ENCODE measurements around the gene B3GNT5.

B3GNT5 gene

GRCh38 chr3:183309276-183309675, 56.2 kb downstream of the B3GNT5 start:
- DNase-seq (ENCODE audit: low spot score in 2 of 2) (no peak), ATAC-seq (no peak)
- Mint-ChIP-seq H3K36me3 (peaks cover 8% of the 10 kb centered on the region), H3K4me1 (peaks cover 19% of the 10 kb centered on the region), H3K4me3 (no peak overlapping the region), H3K9me3 (no peaks in the 10 kb centered on the region), H3K27ac (no peak overlapping the region)

DNA sequence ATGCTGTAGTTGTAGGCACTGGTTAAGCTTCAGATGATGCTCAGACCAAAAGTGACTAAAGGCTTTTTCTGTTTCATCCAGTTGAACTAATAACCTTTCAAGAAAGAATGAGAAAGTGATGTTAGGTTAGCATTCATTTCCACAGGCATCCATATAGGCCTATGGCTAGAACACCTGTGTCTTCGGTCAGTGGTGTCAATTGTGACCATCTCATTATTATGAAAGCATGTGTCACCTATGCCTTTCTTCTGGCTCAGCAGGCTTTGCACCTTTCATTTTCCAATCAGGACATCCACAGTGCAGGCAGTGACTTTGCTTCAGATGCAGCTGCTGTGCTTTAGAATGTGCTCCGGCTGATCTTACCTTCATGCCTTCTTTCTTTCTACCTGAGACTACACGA, 57.9 kb downstream of the B3GNT5 start:
- Mint-ChIP-seq H3K4me3 (no peak overlapping the region), H3K27ac (no peak overlapping the region), H3K36me3 (peaks cover 13% of the 10 kb centered on the region), H3K4me1 (peaks cover 19% of the 10 kb centered on the region), H3K9me3 (no peaks in the 10 kb centered on the region)
- ATAC-seq (no peak), DNase-seq (ENCODE audit: low spot score in 2 of 2) (no peak)

DNA sequence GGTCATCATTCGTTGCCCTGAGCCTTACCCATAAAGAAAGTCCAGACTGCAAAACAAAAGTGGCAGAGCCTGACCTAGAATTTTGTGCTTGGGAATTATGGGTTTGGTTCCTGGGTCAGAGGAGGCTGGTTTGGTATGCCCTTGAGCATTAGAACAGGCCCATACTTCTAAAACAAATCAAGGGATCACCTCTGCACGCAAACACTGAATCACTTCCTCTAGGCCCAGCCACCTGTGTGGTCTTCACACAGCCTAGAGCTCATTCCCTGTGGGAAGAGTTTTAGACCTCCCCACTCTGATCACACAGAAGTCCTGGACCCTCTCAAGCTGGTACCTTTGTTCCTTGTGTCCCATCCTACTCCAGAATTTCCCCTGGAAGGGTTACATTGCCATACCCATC, 59.4 kb downstream of the B3GNT5 start:
- Mint-ChIP-seq H3K4me3 (no peak overlapping the region), H3K4me1 (peaks cover 6% of the 10 kb centered on the region), H3K27ac (peak overlapping the region; percentile 73), H3K36me3 (peaks cover 20% of the 10 kb centered on the region), H3K9me3 (no peaks in the 10 kb centered on the region)
- DNase-seq (ENCODE audit: low spot score in 2 of 2), result no peak
- no peak for ATAC-seq

- Mint-ChIP-seq H3K4me1 (no peaks in the 10 kb centered on the region), H3K9me3 (no peaks in the 10 kb centered on the region), H3K27ac (peak overlapping the region; percentile 73)
These were observed 60.3 kb downstream of the B3GNT5 start for GRCh38 chr3:183313351-183313750.

DNA sequence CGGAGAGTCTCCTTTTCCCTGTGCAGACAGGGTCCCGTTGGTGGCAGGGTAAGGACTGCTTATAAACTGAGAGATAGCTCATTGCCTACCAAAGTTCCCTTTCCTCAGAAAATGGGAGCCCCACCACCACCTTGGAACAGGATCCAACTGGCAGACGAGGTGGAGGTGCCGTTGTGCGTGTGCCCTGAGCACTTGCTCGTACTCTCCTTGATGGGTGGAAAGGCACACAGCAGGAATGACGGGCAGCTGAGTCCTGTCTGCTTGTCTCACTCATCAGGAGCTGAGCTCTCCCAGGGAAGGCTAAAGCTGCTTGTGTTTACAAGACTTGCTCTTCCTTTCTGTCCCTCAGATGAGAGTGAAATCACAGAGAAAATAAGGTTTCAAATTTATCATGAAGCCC, 60.7 kb downstream of the B3GNT5 start:
- H3K4me1 Mint-ChIP-seq, result no peaks in the 10 kb centered on the region
- DNase-seq (ENCODE audit: low spot score in 2 of 2) (no peak), ATAC-seq (no peak)
- H3K9me3 Mint-ChIP-seq, result no peaks in the 10 kb centered on the region
- peaks cover 26% of the 10 kb centered on the region for H3K36me3 Mint-ChIP-seq
- no peak overlapping the region for H3K27ac Mint-ChIP-seq
- no peak overlapping the region for H3K4me3 Mint-ChIP-seq

More at GRCh38 chr3:183313351-183313750, 60.3 kb downstream of the B3GNT5 start:
- peaks cover 26% of the 10 kb centered on the region for H3K36me3 Mint-ChIP-seq
- H3K4me3 Mint-ChIP-seq, result no peak overlapping the region
- ATAC-seq (no peak), DNase-seq (ENCODE audit: low spot score in 2 of 2) (no peak)

GRCh38 chr3:183315739-183316138, 62.7 kb downstream of the B3GNT5 start:
- DNase-seq (ENCODE audit: low spot score in 2 of 2), result no peak
- H3K27ac Mint-ChIP-seq, result no peak overlapping the region

GRCh38 chr3:183317271-183317670, 64.2 kb downstream of the B3GNT5 start:
- DNase-seq (ENCODE audit: low spot score in 2 of 2) (no peak), ATAC-seq (no peak)
- Mint-ChIP-seq H3K9me3 (no peaks in the 10 kb centered on the region), H3K27ac (no peak overlapping the region), H3K4me3 (no peak overlapping the region), H3K36me3 (peaks cover 18% of the 10 kb centered on the region), H3K4me1 (no peaks in the 10 kb centered on the region)

More at GRCh38 chr3:183315739-183316138, 62.7 kb downstream of the B3GNT5 start:
- ATAC-seq, result no peak
- H3K9me3 Mint-ChIP-seq, result no peaks in the 10 kb centered on the region
- H3K4me1 Mint-ChIP-seq, result no peaks in the 10 kb centered on the region
- peaks cover 19% of the 10 kb centered on the region for H3K36me3 Mint-ChIP-seq
- no peak overlapping the region for H3K4me3 Mint-ChIP-seq

DNA sequence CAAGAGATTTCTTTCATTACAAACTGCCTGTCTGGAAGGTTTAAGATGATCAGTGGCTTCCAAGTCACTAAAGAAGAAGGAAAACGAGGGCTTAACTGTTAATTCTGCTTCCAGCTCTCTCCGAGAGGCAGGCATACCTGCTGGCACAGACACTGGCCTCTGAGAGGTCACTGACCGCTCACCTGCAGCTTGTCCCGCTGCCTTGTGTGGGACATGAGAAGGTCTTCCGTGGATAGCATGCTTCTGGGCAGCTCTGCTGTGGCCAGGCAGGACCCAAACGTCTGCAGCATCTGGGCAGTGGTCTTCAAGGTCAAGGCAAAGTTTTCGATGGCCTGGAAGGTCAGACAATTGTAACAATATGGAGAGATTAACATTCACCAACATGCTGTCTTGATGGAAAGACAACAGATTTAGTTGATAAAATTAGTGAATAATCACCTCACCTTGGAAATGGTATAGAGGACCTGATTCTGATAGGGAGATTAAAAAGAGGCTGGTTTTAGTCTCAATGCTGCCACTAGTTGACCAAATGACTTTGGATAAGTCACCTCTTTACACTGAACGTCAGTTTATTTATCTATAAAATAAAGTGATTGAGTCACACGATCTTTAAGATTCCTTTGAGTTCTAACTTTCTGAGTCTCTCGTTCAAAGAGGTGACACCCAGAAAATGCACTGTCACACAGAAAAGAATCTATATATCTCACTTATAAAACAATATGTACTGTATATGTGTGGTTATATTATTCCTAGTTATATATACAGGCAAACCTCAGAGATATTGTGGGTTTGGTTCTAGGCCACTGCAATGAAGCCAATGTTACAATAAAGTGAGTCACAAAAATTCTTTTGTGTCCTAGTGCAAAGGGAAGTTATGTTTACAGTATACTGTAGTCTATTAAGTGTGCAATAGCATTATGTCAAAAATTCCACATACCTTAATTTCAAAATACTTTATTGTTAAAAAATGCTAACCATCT, 65.1 kb downstream of the B3GNT5 start:
- Mint-ChIP-seq H3K36me3 (peaks cover 18% of the 10 kb centered on the region), H3K4me3 (no peak overlapping the region), H3K27ac (no peak overlapping the region), H3K9me3 (no peaks in the 10 kb centered on the region), H3K4me1 (no peaks in the 10 kb centered on the region)
- DNase-seq (ENCODE audit: low spot score in 2 of 2) (no peak), ATAC-seq (no peak)

- Mint-ChIP-seq H3K9me3 (no peaks in the 10 kb centered on the region), H3K4me3 (no peak overlapping the region), H3K36me3 (peaks cover 18% of the 10 kb centered on the region), H3K4me1 (no peaks in the 10 kb centered on the region), H3K27ac (no peak overlapping the region)
- no peak for DNase-seq (ENCODE audit: low spot score in 2 of 2)
- ATAC-seq, result no peak
These were observed 65.8 kb downstream of the B3GNT5 start for GRCh38 chr3:183318877-183319276.

- Mint-ChIP-seq H3K4me3 (no peak overlapping the region), H3K27ac (no peak overlapping the region), H3K9me3 (no peaks in the 10 kb centered on the region), H3K36me3 (peaks cover 18% of the 10 kb centered on the region), H3K4me1 (no peaks in the 10 kb centered on the region)
- DNase-seq (ENCODE audit: low spot score in 2 of 2) (no peak), ATAC-seq (no peak)
These were observed 66.3 kb downstream of the B3GNT5 start for GRCh38 chr3:183319371-183319770.
